Right lobe of liver (tissue), 6 donors: ENCODE measurements around the gene ADD2. TPM values are rescaled to one million over a fixed set of nuclear protein-coding genes. Genes with fewer than 3 reads are reported as not detected.
"Not testable (repeated sequence)": the region's sequence is repeated elsewhere in the genome, so short reads cannot be mapped to it uniquely, and the experiment has no call there.

Experiments used
- ATAC-seq, 4 donors: fragments of 200-7000 bp; cut with Tn5 transposase; one replicate each; pipeline ENCODE4 v1.9.1; 2020; ENCODE audit warnings: mild to moderate bottlenecking in 4 of 4, moderate library complexity in 4 of 4
- DNase-seq, 3 donors: peaks; one replicate each; pipeline ENCODE4 v3.0.0-alpha.2; 2020
- H3K27ac ChIP-seq, 3 donors: fragments of 200-600 bp; one replicate each; pipeline ENCODE4 v1.8.0; 2022
- H3K27me3 ChIP-seq, 2 donors: fragments of 200-600 bp; one replicate each; pipeline ENCODE4 v1.8.0; 2022
- H3K36me3 ChIP-seq, 4 donors: fragments of 200-600 bp; sonication (generic) in 1 of 4; one replicate each; pipeline versions ENCODE4 v1.5.1 to v1.8.0; 2017 to 2022; ENCODE audit warnings: control low read depth in 1 of 4
- H3K4me1 ChIP-seq, 4 donors: fragments of 200-600 bp; sonication (generic) in 1 of 4; one replicate each; pipeline versions ENCODE4 v1.5.1 to v1.8.0; 2017 to 2022; ENCODE audit warnings: control low read depth in 1 of 4
- H3K4me3 ChIP-seq, 3 donors: fragments of 200-600 bp; one replicate each; pipeline ENCODE4 v1.8.0; 2022
- H3K9me3 ChIP-seq, 4 donors: fragments of 200-600 bp; sonication (generic) in 1 of 4; one replicate each; pipeline versions ENCODE4 v1.5.1 to v1.8.0; 2017 to 2022; ENCODE audit warnings: control low read depth in 1 of 4
- POLR2A ChIP-seq: fragments of 450-650 bp; IDR thresholded peaks from one replicate; pipeline ENCODE4 v1.6.1; 2017; ENCODE audit warnings: antibody characterized with exemption, mild to moderate bottlenecking
- WGBS: methylation state at CpG from one replicate; pipeline ENCODE4 v1.1.6; 2018; ENCODE audit warnings: low coverage, low lambda C conversion rate; ENCODE audit not compliant: insufficient coverage; ENCODE audit errors: missing lambda C conversion rate; 5-methylcytosine and 5-hydroxymethylcytosine counted together
- intact Hi-C, 2 donors: fragments of 100-400 bp; cut with DNase I; formaldehyde crosslinking; loops; one replicate each; pipeline versions ENCODE4 v1.11.2 to v1.14.1; 2022
- total RNA-seq, 6 experiments: library from RNA; depleted of rRNA in 2 of 6; stranded (reverse); fragments of >200 nt in 2 of 6; fragmentation: NEBNext Ultra II Directional in 3 of 6; extraction: Animal tissue kit (Norgen Biotek cat#: 25700) in 3 of 6; gene quantifications; one replicate each; pipeline versions ENCODE4 v1.1.0 to v1.2.4, GENCODE V29; 2016 to 2023
- TF ChIP-seq, protein P1 (sequence below), 4 donors: fragments of 200-600 bp in 3 of 4; fragments of 450-650 bp in 1 of 4; IDR thresholded peaks; one replicate each; pipeline versions ENCODE4 v1.5.1 to v1.8.0; 2016 to 2022; ENCODE audit warnings: antibody characterized with exemption in 4 of 4, mild to moderate bottlenecking in 2 of 4
- donor health status: DM: no; HTN: yes; CAD: no.
- donor health status: DM: no; HTN: no; CAD: no.
- donor health status: DM: no; HTN: no; CAD: no.
- donor health status: DM: no; HTN: yes; CAD: no.
- donor health status: DM: no; HTN: yes; CAD: no.

ADD2 gene
- total RNA-seq, 6 experiments from 2014 or later: under 0.01 to 1.00 (median 0.14) TPM; not detected in 1

DNA sequence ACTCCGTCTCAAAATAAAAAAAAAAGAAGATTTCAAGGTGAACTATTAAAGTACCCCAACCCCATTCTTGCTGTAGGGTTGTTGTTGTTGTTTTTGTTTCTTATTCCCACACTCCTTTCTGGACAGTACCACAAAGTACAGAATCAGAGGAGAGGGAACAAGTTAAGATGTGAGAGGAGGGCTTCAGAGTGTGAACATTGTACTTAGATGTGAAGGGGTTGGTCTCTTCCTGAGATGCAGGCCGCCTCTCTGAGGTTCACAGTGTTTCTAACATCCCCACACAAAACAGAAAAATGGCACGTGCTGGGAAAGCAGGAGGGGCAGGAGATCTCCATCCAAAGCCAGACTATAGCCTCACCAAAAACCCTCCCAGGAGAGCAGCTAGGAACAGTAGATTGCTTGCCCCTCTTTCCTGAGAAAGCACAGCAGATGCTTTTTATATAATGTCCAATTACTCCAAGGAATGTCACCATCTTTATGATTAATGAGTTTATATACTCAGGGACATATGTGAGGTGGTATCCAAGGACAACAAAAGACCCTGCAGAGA is 22.6 kb downstream of the ADD2 start:
- intact Hi-C loops: no loop called here
- Histone ChIP-seq H3K27ac (no peak overlapping the region), H3K27me3 (no peaks in the 10 kb centered on the region), H3K36me3 (no peaks in the 10 kb centered on the region), H3K9me3 (no peaks in the 10 kb centered on the region), H3K4me1 (no peaks in the 10 kb centered on the region), H3K4me3 (no peak overlapping the region)
- TF ChIP-seq, protein P1, sequence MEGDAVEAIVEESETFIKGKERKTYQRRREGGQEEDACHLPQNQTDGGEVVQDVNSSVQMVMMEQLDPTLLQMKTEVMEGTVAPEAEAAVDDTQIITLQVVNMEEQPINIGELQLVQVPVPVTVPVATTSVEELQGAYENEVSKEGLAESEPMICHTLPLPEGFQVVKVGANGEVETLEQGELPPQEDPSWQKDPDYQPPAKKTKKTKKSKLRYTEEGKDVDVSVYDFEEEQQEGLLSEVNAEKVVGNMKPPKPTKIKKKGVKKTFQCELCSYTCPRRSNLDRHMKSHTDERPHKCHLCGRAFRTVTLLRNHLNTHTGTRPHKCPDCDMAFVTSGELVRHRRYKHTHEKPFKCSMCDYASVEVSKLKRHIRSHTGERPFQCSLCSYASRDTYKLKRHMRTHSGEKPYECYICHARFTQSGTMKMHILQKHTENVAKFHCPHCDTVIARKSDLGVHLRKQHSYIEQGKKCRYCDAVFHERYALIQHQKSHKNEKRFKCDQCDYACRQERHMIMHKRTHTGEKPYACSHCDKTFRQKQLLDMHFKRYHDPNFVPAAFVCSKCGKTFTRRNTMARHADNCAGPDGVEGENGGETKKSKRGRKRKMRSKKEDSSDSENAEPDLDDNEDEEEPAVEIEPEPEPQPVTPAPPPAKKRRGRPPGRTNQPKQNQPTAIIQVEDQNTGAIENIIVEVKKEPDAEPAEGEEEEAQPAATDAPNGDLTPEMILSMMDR (IDR thresholded peaks at IDR 0.05): no peak
- TF ChIP-seq POLR2A: no peak
- WGBS: 60% methylated on average over 3 of the region's 3 CpGs
- DNase-seq: no peak
- no peak for ATAC-seq

DNA sequence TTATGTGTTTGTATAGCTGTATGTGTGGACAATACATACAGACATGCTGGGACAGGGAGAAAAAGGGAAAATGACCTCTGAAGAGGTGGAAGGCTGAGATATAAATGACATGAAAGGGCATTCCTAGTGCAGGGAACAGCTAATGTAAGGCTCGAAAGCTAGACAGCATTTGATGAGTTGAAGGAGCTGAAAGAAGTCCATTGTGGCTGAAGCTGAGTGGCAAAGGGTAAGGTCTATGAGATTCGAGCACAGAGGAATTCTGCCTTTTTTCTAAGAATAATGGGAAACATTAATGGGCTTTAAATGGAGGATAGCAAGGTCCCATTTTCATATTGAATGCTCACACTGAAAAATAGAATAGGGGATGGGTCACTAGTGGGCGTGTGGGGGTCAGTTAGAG is 23.6 kb downstream of the ADD2 start:
- TF ChIP-seq, protein P1 (IDR thresholded peaks at IDR 0.05): no peak
- no peak for TF ChIP-seq POLR2A

DNA sequence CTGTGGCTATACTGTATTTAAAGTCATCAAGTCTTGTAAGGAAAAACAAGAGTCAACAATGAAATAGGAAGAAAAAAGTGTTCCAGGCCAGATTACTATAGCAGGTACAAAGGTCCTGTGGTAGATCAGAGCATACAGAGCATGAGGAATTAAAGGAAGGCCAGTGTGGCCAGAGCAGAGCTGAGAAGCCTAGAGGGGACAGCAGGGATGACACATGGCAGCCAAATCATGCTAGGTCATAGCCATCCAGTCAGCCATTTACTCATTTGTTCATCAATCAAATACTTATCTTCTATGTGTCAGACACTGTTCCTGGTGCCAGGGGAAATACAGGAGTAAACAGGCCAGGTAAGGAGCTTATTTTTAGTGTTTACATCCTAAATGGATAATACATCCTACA is 24.3 kb downstream of the ADD2 start:
- H3K4me3 ChIP-seq: no peak overlapping the region
- H3K27ac ChIP-seq: no peak overlapping the region
- H3K9me3 ChIP-seq: no peaks in the 10 kb centered on the region
- H3K4me1 ChIP-seq: no peaks in the 10 kb centered on the region
- intact Hi-C loops: no loop called here
- no peaks in the 10 kb centered on the region for H3K36me3 ChIP-seq
- DNase-seq (no peak), ATAC-seq (no peak)
- H3K27me3 ChIP-seq: no peaks in the 10 kb centered on the region
- no peak for TF ChIP-seq POLR2A
- TF ChIP-seq, protein P1 (IDR thresholded peaks at IDR 0.05): no peak

More for the DNA sequence above, 23.6 kb downstream of the ADD2 start:
- Histone ChIP-seq H3K9me3 (no peaks in the 10 kb centered on the region), H3K4me3 (no peak overlapping the region), H3K4me1 (no peaks in the 10 kb centered on the region), H3K36me3 (no peaks in the 10 kb centered on the region), H3K27ac (no peak overlapping the region), H3K27me3 (no peaks in the 10 kb centered on the region)
- ATAC-seq (no peak), DNase-seq (no peak)
- 51% methylated on average over 3 of the region's 3 CpGs for WGBS
- intact Hi-C loops: no loop called here

- no peaks in the 10 kb centered on the region for H3K27me3 ChIP-seq
- no peaks in the 10 kb centered on the region for H3K9me3 ChIP-seq
- WGBS: 69% methylated on average over 4 of the region's 4 CpGs
- ATAC-seq (no peak), DNase-seq (no peak)
- H3K27ac ChIP-seq: no peak overlapping the region
- intact Hi-C loops: no loop called here
- H3K4me3 ChIP-seq: no peak overlapping the region
- H3K36me3 ChIP-seq: no peaks in the 10 kb centered on the region
- TF ChIP-seq, protein P1 (IDR thresholded peaks at IDR 0.05): no peak
- TF ChIP-seq POLR2A: no peak
- H3K4me1 ChIP-seq: no peaks in the 10 kb centered on the region
Measured at GRCh38 chr2:70743068-70743467, 24.9 kb downstream of the ADD2 start.

DNA sequence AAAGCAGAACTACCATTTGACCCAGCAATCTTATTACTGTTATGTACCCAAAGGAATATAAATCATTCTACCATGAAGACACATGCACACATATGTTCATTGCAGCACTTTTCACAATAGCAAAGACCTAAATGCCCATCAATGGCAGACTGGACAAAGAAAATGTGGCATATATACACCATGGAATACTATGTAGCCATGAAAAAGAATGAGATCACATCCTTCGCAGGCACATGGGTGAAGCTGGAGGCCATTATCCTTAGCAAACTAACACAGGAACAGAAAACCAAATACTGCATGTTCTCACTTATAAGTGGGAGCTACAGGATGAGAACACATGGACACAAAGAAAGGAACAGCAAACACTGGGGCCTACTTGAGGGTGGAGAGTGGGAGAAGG is 28.5 kb downstream of the ADD2 start:
- H3K27me3 ChIP-seq, H3K4me1 ChIP-seq, H3K27ac ChIP-seq, DNase-seq, intact Hi-C loops, H3K4me3 ChIP-seq, H3K36me3 ChIP-seq, H3K9me3 ChIP-seq, ATAC-seq: not testable (repeated sequence)
- WGBS: 100% methylated on average over 1 of the region's 1 CpG
